Activated T-cell treated with anti-CD3 and anti-CD28 coated beads, Interleukin-2, amount 50 U/mL, for 72 hours (primary cell): ENCODE measurements around the gene CDC7. TPM values are rescaled to one million over a fixed set of nuclear protein-coding genes. Genes with fewer than 3 reads are reported as not detected.
"Not testable (repeated sequence)": the region's sequence is repeated elsewhere in the genome, so short reads cannot be mapped to it uniquely, and the experiment has no call there.

Experiments
- ATAC-seq, 2 donors: fragments of 150-1000 bp; cut with Tn5 transposase; replicated peaks in 1 of 2; 2 replicates each; pipeline ENCODE4 v1.10.0; 2021; ENCODE audit warnings: moderate library complexity in 2 of 2, mild to moderate bottlenecking in 1 of 2
- DNase-seq, 2 donors: peaks; one replicate each; pipeline ENCODE4 v3.0.0; 2021 to 2022; ENCODE audit warnings: mixed read lengths in 1 of 2
- H3K27ac Mint-ChIP-seq: one replicate; pipeline ENCODE4 v1.8.0; 2022; ENCODE audit warnings: mild to moderate bottlenecking, moderate library complexity, mixed read lengths
- H3K27me3 Mint-ChIP-seq: one replicate; pipeline ENCODE4 v1.8.0; 2022; ENCODE audit warnings: low read depth, mixed read lengths
- H3K36me3 Mint-ChIP-seq, 2 donors: one replicate each; pipeline ENCODE4 v1.8.0; 2022; ENCODE audit warnings: mixed read lengths in 2 of 2, mild to moderate bottlenecking in 1 of 2; ENCODE audit not compliant: insufficient read depth in 2 of 2
- H3K4me1 Mint-ChIP-seq: one replicate; pipeline ENCODE4 v1.8.0; 2022; ENCODE audit warnings: low read depth, mixed read lengths
- H3K4me3 Mint-ChIP-seq, 2 donors: one replicate each; pipeline ENCODE4 v1.8.0; 2022; ENCODE audit warnings: mild to moderate bottlenecking in 2 of 2, mixed read lengths in 2 of 2, moderate library complexity in 2 of 2
- H3K9me3 Mint-ChIP-seq, 2 donors: one replicate each; pipeline ENCODE4 v1.8.0; 2022; ENCODE audit warnings: mixed read lengths in 2 of 2
- total RNA-seq, 2 donors: library from RNA; stranded (reverse); gene quantifications; one replicate each; pipeline ENCODE4 v1.2.3, GENCODE V29; 2022

CDC7 gene
- total RNA-seq, 2 donors from 2014 or later, result 39.0 to 45.3 TPM

GRCh38 chr1:91516605-91517004, 16.0 kb downstream of the CDC7 start:
- H3K27me3 Mint-ChIP-seq, DNase-seq, H3K9me3 Mint-ChIP-seq, H3K27ac Mint-ChIP-seq, H3K4me3 Mint-ChIP-seq, ATAC-seq: not testable (repeated sequence)
- Mint-ChIP-seq H3K4me1 (peaks cover 22% of the 10 kb centered on the region), H3K36me3 (peaks cover 17 to 33% of the 10 kb centered on the region in 2 donors)

DNA sequence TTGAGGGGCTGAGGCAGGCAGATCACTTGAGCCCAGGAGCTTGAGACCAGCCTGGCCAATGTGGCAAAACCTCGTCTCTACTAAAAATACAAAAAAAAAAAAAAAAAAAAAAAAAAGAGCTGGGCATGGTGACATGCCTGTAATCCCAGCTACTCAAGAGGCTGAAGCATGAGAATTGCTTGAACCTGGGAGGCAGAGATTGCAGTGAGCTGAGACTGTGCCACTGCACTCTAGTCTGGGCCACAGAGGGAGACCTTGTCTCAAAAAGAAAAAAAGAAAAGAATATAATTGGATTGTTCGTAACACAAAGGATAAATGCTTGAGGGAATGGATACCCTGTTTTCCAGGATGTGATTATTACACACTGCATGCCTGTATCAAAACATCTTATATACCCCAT, 18.5 kb downstream of the CDC7 start:
- peaks cover 47% of the 10 kb centered on the region for H3K4me1 Mint-ChIP-seq

DNA sequence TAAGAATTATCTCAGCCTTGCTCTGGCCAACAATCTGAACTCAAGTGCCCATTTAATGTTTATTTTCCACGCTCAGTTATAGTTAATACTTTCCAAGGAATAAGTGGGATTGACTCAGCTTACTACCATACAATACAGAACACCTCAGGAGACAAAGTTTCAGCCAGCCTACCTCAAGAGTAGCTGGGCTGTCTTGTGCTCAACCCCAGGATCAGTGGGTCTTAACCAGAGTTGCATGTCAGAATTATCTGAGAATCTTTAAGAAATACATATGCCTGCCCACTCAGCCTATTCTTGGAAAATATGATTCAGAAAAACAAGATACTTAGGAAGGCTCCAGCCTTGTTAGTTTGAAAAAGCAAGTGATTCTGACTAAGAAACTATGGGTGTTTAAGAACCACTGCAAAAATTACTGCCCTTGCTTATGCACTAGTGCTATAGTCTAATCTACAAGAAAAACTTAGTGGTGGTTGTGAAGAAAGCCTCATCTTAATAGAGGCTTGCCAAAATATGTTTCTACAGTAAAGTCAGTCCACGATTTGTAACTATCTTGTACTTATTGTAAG, 20.4 kb downstream of the CDC7 start:
- ATAC-seq (peak; percentile 21 to 40), DNase-seq (no peak)
- H3K9me3 Mint-ChIP-seq, result peaks cover 0 to 2% of the 10 kb centered on the region in 2 donors
- no peaks in the 10 kb centered on the region for H3K27me3 Mint-ChIP-seq
- H3K27ac Mint-ChIP-seq, result no peak overlapping the region
- H3K36me3 Mint-ChIP-seq, result peaks cover 11 to 27% of the 10 kb centered on the region in 2 donors
- H3K4me3 Mint-ChIP-seq, result no peak overlapping the region
- H3K4me1 Mint-ChIP-seq, result peaks cover 47% of the 10 kb centered on the region

More for the DNA sequence above, 18.5 kb downstream of the CDC7 start:
- DNase-seq, H3K27me3 Mint-ChIP-seq, H3K9me3 Mint-ChIP-seq, H3K4me3 Mint-ChIP-seq, H3K27ac Mint-ChIP-seq, ATAC-seq: not testable (repeated sequence)
- H3K36me3 Mint-ChIP-seq, result peaks cover 16 to 28% of the 10 kb centered on the region in 2 donors

DNA sequence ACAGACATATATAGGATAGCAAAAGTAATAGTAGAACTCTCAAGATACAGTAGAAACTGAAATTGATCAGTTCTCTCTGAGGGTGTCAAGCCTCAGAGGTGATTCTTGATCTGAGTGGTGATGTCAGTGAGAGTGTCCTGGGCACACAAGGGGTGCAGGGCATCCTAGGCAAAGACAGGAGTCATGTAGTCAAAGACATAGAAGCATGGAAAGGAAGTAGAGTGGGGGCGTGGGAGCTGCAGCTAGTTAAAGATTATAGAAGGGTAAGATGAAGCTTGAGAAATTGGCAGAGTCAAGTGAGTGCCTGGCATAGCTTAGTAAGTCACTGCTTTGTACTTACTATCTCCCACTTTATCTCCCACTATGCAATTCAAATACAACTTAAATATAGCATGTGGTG, 22.8 kb downstream of the CDC7 start:
- Mint-ChIP-seq H3K4me3 (no peak overlapping the region), H3K9me3 (no peaks in the 10 kb centered on the region), H3K36me3 (peaks cover 2 to 6% of the 10 kb centered on the region in 2 donors), H3K27me3 (no peaks in the 10 kb centered on the region), H3K4me1 (peaks cover 43% of the 10 kb centered on the region), H3K27ac (no peak overlapping the region)
- DNase-seq (peak; percentile 40 to 42), ATAC-seq (peak; percentile 92 to 96)

- Mint-ChIP-seq H3K27ac (no peak overlapping the region), H3K4me1 (peaks cover 43% of the 10 kb centered on the region)
- ATAC-seq, result no peak
Measured at GRCh38 chr1:91526496-91526895, 25.8 kb downstream of the CDC7 start.

GRCh38 chr1:91527266-91527765, 26.7 kb downstream of the CDC7 start:
- DNase-seq (no peak), ATAC-seq (no peak)
- no peak overlapping the region for H3K27ac Mint-ChIP-seq
- H3K4me1 Mint-ChIP-seq, result peaks cover 38% of the 10 kb centered on the region
- H3K9me3 Mint-ChIP-seq, result no peaks in the 10 kb centered on the region
- no peaks in the 10 kb centered on the region for H3K27me3 Mint-ChIP-seq
- no peak overlapping the region for H3K4me3 Mint-ChIP-seq
- peaks cover 2 to 6% of the 10 kb centered on the region in 2 donors for H3K36me3 Mint-ChIP-seq

More at GRCh38 chr1:91526496-91526895, 25.8 kb downstream of the CDC7 start:
- Mint-ChIP-seq H3K4me3 (no peak overlapping the region), H3K27me3 (no peaks in the 10 kb centered on the region), H3K36me3 (peaks cover 2 to 6% of the 10 kb centered on the region in 2 donors), H3K9me3 (no peaks in the 10 kb centered on the region)
- no peak for DNase-seq

- H3K9me3 Mint-ChIP-seq, result no peaks in the 10 kb centered on the region
- no peak overlapping the region for H3K27ac Mint-ChIP-seq
- no peak overlapping the region for H3K4me3 Mint-ChIP-seq
Measured at GRCh38 chr1:91527781-91528180, 27.1 kb downstream of the CDC7 start.

DNA sequence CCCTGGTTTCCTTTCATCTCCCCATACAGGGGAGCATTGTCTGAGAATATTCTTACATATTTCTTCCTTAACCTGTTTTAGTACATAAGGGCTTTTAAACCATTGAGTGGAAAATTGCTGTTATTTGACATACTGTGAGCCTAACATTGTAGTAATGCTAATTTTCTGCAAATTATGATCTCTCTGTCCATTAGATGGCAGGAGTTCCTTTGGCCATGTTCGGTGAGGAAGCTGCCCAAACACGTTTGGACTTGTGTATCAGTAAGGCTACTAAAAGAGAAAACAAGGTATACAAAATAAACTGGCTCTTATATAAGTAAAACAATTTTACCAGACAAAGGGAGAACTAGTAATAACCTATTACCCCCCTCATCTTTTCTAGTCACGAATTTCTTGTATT, 29.2 kb downstream of the CDC7 start:
- H3K9me3 Mint-ChIP-seq, result no peaks in the 10 kb centered on the region

More at GRCh38 chr1:91527781-91528180, 27.1 kb downstream of the CDC7 start:
- Mint-ChIP-seq H3K36me3 (peaks cover 2 to 6% of the 10 kb centered on the region in 2 donors), H3K4me1 (peaks cover 38% of the 10 kb centered on the region), H3K27me3 (no peaks in the 10 kb centered on the region)
- DNase-seq, result no peak
- ATAC-seq, result no peak

GRCh38 chr1:91533361-91534024, 32.8 kb downstream of the CDC7 start:
- DNase-seq (no peak), ATAC-seq (no peak)
- Mint-ChIP-seq H3K36me3 (no peaks in the 10 kb centered on the region), H3K27ac (no peak overlapping the region), H3K27me3 (no peaks in the 10 kb centered on the region), H3K4me3 (no peak overlapping the region), H3K9me3 (no peaks in the 10 kb centered on the region), H3K4me1 (peaks cover 27% of the 10 kb centered on the region)

More for the DNA sequence above, 29.2 kb downstream of the CDC7 start:
- Mint-ChIP-seq H3K4me1 (peaks cover 27% of the 10 kb centered on the region), H3K4me3 (no peak overlapping the region), H3K27me3 (no peaks in the 10 kb centered on the region), H3K36me3 (peaks cover 0 to 3% of the 10 kb centered on the region in 2 donors), H3K27ac (peak overlapping the region; percentile 41)
- DNase-seq (no peak), ATAC-seq (peak in 1 of 2 donors; percentile 49)

GRCh38 chr1:91535441-91535840, 34.8 kb downstream of the CDC7 start:
- Mint-ChIP-seq H3K4me1 (peaks cover 17% of the 10 kb centered on the region), H3K36me3 (no peaks in the 10 kb centered on the region), H3K27me3 (no peaks in the 10 kb centered on the region), H3K27ac (no peak overlapping the region), H3K9me3 (no peaks in the 10 kb centered on the region), H3K4me3 (no peak overlapping the region)
- no peak for DNase-seq
- ATAC-seq, result no peak

DNA sequence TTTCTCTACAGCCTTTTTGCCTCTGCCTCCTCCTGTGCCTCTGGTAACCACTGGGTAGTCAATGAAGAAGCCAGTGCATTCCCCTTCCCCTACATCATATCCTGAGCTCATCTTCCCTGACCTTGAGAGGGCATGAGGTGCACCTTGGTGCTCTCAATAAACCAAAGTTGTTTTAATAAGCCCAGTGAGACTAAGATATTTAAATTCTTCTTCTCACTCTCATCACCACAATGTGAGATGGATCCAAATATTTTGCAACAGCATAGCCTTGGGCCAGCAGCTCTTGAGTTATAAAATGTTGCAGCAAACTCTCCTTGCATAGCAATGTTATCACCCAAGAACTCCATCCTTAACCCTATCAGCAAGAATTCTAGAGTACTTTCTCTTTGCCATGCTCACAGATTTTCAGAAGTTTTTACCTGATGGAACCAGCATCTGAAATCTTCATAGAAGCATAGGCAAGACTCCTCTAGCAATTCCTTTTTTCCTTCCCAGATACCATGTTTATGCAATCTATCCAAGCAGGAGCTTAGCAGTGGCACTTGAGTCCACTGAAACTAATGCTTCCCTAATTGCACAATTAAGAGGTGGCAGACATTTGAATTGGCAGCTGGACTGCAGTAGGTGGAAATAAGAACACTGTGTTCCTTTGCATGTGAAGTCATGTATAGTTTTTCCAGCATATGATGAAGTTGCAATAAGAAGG, 36.8 kb downstream of the CDC7 start:
- H3K4me1 Mint-ChIP-seq, result peaks cover 9% of the 10 kb centered on the region
- H3K4me3 Mint-ChIP-seq, result no peak overlapping the region
- DNase-seq (no peak), ATAC-seq (no peak)
- peaks cover 0 to 2% of the 10 kb centered on the region in 2 donors for H3K9me3 Mint-ChIP-seq
- H3K36me3 Mint-ChIP-seq, result no peaks in the 10 kb centered on the region
- peak overlapping the region; percentile 3 for H3K27ac Mint-ChIP-seq
- no peaks in the 10 kb centered on the region for H3K27me3 Mint-ChIP-seq

DNA sequence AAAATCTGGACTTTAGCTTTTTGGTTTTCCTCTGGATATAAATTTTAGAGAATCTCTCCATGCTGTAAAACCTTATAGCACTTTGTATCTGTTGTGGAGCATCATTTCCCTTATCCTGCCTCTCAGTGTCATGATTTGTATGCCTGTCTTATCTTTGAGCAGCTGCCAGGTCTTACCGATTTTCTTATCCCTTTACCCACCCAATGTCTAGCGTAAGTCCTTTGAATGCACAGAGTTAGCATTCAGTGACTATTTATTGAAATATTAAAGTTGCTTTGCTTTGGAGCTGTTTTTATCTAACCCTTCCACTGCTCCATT, 37.3 kb downstream of the CDC7 start:
- DNase-seq (no peak), ATAC-seq (no peak)
- Mint-ChIP-seq H3K36me3 (no peaks in the 10 kb centered on the region), H3K4me3 (no peak overlapping the region), H3K27ac (no peak overlapping the region), H3K4me1 (peaks cover 4% of the 10 kb centered on the region), H3K27me3 (no peaks in the 10 kb centered on the region), H3K9me3 (peaks cover 0 to 2% of the 10 kb centered on the region in 2 donors)

DNA sequence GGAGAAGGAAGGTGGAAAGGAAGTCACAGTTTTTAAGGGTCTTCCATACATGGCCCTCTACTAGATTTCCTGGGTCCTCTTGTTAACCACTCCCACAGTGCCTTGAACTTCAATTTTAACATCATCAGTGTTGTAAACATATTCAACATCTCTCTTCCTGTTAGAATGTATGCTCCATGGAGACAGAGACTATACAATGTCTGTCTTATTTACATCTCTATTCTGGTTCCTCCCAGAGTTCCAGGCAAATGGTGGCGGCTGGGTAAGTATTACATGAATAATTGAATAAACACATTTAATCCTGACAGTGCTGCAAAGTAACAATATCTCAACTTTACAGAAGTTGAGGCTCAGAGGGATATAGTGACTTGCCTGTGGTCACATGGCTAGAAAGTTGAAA, 40.3 kb downstream of the CDC7 start:
- DNase-seq, result no peak
- no peak for ATAC-seq
- Mint-ChIP-seq H3K4me1 (peaks cover 9% of the 10 kb centered on the region), H3K36me3 (no peaks in the 10 kb centered on the region), H3K9me3 (peaks cover 0 to 2% of the 10 kb centered on the region in 2 donors), H3K27ac (no peak overlapping the region), H3K27me3 (no peaks in the 10 kb centered on the region), H3K4me3 (no peak overlapping the region)
